Naive B cell (primary cell): Measurements from ENCODE around the gene LRRC8C. TPM values are rescaled to one million over a fixed set of nuclear protein-coding genes. Genes with fewer than 3 reads are reported as not detected.

ENCODE experiments used
- ATAC-seq, 2 donors: fragments of 150-1000 bp; cut with Tn5 transposase; 2 replicates each; pipeline ENCODE4 v1.10.0; 2021; ENCODE audit warnings: low read depth in 2 of 2, mild to moderate bottlenecking in 2 of 2, moderate library complexity in 2 of 2
- DNase-seq: peaks from one replicate; pipeline ENCODE4 v3.0.0; 2022
- H3K27ac Mint-ChIP-seq, 6 donors: one replicate each; pipeline ENCODE4 v1.8.0; 2020 to 2022; ENCODE audit warnings: mild to moderate bottlenecking in 6 of 6, mixed read lengths in 6 of 6, moderate library complexity in 5 of 6, inconsistent platforms in 2 of 6
- H3K27me3 Mint-ChIP-seq, 3 donors: one replicate each; pipeline ENCODE4 v1.8.0; 2021 to 2022; ENCODE audit warnings: mixed read lengths in 3 of 3, mild to moderate bottlenecking in 1 of 3
- H3K36me3 Mint-ChIP-seq, 2 donors: one replicate each; pipeline ENCODE4 v1.8.0; 2020 to 2022; ENCODE audit warnings: mixed read lengths in 2 of 2, inconsistent platforms in 1 of 2, mild to moderate bottlenecking in 1 of 2
- H3K4me1 Mint-ChIP-seq, 3 donors: one replicate each; pipeline ENCODE4 v1.8.0; 2020 to 2022; ENCODE audit warnings: mixed read lengths in 3 of 3, inconsistent platforms in 1 of 3, mild to moderate bottlenecking in 1 of 3, moderate library complexity in 1 of 3
- H3K4me3 Mint-ChIP-seq, 8 donors: one replicate each; pipeline ENCODE4 v1.8.0; 2020 to 2022; ENCODE audit warnings: mild to moderate bottlenecking in 8 of 8, mixed read lengths in 8 of 8, moderate library complexity in 8 of 8, inconsistent platforms in 2 of 8
- H3K9me3 Mint-ChIP-seq, 7 donors: one replicate each; pipeline ENCODE4 v1.8.0; 2020 to 2022; ENCODE audit warnings: mixed read lengths in 7 of 7, mild to moderate bottlenecking in 5 of 7, inconsistent platforms in 2 of 7, moderate library complexity in 1 of 7
- polyA plus RNA-seq, 6 donors: library from polyadenylated mRNA; unstranded; fragments of 300-500 nt; fragmentation: Illumina TruSeq; gene quantifications; one replicate each; pipeline ENCODE4 v1.2.3, GENCODE V29; 2021; ENCODE audit warnings: low read depth in 6 of 6

Gene LRRC8C
- polyA plus RNA-seq, 6 donors from 2014 or later: 1.3 to 4.8 (median 2.6) TPM

- ATAC-seq: no peak
Observed at GRCh38 chr1:89754518-89754917, 121.6 kb downstream of the LRRC8C start.

GRCh38 chr1:89755591-89755990 lies 122.7 kb downstream of the LRRC8C start:
- H3K27me3 Mint-ChIP-seq: no peaks in the 10 kb centered on the region
- H3K9me3 Mint-ChIP-seq: no peaks in the 10 kb centered on the region
- H3K4me3 Mint-ChIP-seq: no peak overlapping the region
- H3K4me1 Mint-ChIP-seq: peaks cover 16 to 21% (median 18%) of the 10 kb centered on the region in 3 donors
- no peak for DNase-seq
- peak overlapping the region in 1 of 6 donors; percentile 7 for H3K27ac Mint-ChIP-seq
- ATAC-seq: no peak
- H3K36me3 Mint-ChIP-seq: no peaks in the 10 kb centered on the region

More at GRCh38 chr1:89754518-89754917, 121.6 kb downstream of the LRRC8C start:
- Mint-ChIP-seq H3K27me3 (no peaks in the 10 kb centered on the region), H3K9me3 (no peaks in the 10 kb centered on the region), H3K4me3 (no peak overlapping the region), H3K36me3 (no peaks in the 10 kb centered on the region), H3K4me1 (peaks cover 16 to 21% (median 18%) of the 10 kb centered on the region in 3 donors), H3K27ac (no peak overlapping the region)
- no peak for DNase-seq

DNA sequence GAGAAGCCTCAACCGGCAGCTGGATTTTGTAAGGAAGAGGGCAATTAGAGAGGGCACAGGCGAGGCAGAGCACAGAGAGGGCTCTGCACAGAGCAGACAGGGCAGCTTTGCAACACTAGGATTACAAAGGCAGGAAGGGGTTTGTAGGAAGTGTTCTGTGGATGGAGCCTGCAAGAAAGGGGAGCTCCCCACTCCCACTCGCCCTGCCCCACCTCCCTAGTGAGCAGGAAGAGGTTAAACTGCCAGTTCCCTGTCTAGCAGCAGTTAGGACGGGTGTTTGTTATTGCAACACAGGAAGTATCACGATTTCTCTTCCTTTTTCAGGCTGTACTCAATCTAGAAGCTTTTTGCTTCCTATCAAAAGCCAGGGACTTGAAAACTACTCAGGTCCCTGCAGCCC lies 124.6 kb downstream of the LRRC8C start:
- Mint-ChIP-seq H3K4me1 (peaks cover 20 to 28% (median 26%) of the 10 kb centered on the region in 3 donors), H3K4me3 (peak overlapping the region; percentile 67 to 89 (median 81)), H3K36me3 (no peaks in the 10 kb centered on the region), H3K27ac (peak overlapping the region in 4 of 6 donors; percentile 2 to 89 (median 46)), H3K27me3 (peaks cover 0 to 3% (median 0%) of the 10 kb centered on the region in 3 donors), H3K9me3 (no peaks in the 10 kb centered on the region)
- DNase-seq: no peak
- ATAC-seq: peak; percentile 77 to 81

DNA sequence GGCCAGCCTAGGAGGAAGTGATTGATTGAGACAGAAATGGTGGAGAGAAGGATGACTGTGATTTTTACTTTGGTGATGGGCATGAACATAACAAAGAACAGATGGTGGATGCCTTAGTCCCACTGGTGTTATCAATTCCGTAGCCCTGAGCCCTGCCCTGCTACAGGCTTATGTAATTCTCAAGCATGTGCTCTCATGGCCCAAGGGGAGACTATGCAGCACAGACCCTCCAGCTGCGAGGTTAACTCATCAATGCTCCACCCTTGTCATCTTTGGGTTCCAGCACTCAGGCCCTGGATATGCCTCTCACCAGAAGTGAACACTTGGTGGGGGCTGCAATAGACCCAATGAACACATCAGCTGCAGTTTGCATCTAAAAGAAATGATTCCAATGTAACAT lies 125.2 kb downstream of the LRRC8C start:
- Mint-ChIP-seq H3K4me3 (peak overlapping the region; percentile 67 to 89 (median 81)), H3K9me3 (no peaks in the 10 kb centered on the region), H3K36me3 (no peaks in the 10 kb centered on the region), H3K27me3 (peaks cover 0 to 3% (median 0%) of the 10 kb centered on the region in 3 donors), H3K4me1 (peaks cover 25 to 34% (median 32%) of the 10 kb centered on the region in 3 donors), H3K27ac (peak overlapping the region in 3 of 6 donors; percentile 41 to 89 (median 57))
- no peak for DNase-seq
- ATAC-seq: no peak

- Mint-ChIP-seq H3K27ac (no peak overlapping the region), H3K27me3 (peaks cover 3 to 4% (median 3%) of the 10 kb centered on the region in 3 donors), H3K4me1 (peaks cover 31 to 40% (median 39%) of the 10 kb centered on the region in 3 donors), H3K9me3 (no peaks in the 10 kb centered on the region), H3K4me3 (no peak overlapping the region), H3K36me3 (no peaks in the 10 kb centered on the region)
- ATAC-seq (no peak), DNase-seq (no peak)
Observed at GRCh38 chr1:89759036-89759435, 126.1 kb downstream of the LRRC8C start.

- DNase-seq: no peak
- peaks cover 3 to 12% (median 6%) of the 10 kb centered on the region in 3 donors for H3K27me3 Mint-ChIP-seq
- ATAC-seq: no peak
- H3K9me3 Mint-ChIP-seq: no peaks in the 10 kb centered on the region
- H3K27ac Mint-ChIP-seq: no peak overlapping the region
- no peaks in the 10 kb centered on the region for H3K36me3 Mint-ChIP-seq
- H3K4me3 Mint-ChIP-seq: peak overlapping the region in 1 of 8 donors; percentile 17
- peaks cover 31 to 40% (median 39%) of the 10 kb centered on the region in 3 donors for H3K4me1 Mint-ChIP-seq
Observed at GRCh38 chr1:89760496-89760895, 127.6 kb downstream of the LRRC8C start.

DNA sequence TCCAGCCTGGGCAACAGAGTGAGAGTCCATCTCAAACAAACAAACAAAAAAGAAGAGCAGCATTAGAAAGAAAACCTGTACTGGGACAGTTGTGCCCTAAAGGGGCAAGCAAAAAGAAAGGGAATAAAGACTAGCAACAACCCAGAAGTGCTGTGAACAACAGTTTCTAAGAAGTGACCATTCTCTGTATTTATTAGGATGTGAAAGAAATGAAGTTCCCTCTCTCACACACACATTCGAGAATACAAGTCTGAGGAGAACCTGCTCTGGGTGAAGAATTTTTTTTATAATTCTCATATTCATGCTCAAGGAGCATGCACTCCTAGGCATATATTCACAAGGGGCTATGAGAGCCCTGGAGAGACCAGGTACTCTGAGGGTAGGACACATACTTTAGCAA lies 128.4 kb downstream of the LRRC8C start:
- Mint-ChIP-seq H3K27me3 (peaks cover 3 to 12% (median 6%) of the 10 kb centered on the region in 3 donors), H3K4me1 (peaks cover 31 to 40% (median 39%) of the 10 kb centered on the region in 3 donors), H3K4me3 (peak overlapping the region in 3 of 8 donors; percentile 78 to 85 (median 82)), H3K27ac (no peak overlapping the region), H3K36me3 (no peaks in the 10 kb centered on the region), H3K9me3 (no peaks in the 10 kb centered on the region)
- ATAC-seq (no peak), DNase-seq (no peak)

DNA sequence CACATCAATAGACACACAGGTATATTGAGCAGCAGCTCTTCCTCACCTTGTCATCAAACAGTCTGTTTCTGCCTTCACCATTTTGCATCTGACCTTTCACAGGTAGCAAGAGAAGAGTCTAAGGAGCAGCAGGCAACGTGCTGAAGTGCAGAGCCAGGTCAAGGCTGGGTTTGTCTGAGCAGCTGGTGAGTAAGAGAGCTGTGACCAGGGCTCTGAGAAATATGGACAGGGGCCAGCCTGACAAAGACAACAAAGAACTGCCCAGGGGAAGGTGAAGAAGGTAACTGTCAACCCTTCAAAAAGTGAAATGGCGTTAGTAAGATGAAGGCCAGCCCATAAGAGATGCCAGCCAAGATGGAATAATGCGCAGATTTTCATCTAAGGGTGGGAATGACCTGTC lies 129.0 kb downstream of the LRRC8C start:
- no peaks in the 10 kb centered on the region for H3K36me3 Mint-ChIP-seq
- H3K27ac Mint-ChIP-seq: peak overlapping the region in 2 of 6 donors; percentile 4 to 85
- H3K27me3 Mint-ChIP-seq: peaks cover 3 to 12% (median 6%) of the 10 kb centered on the region in 3 donors
- no peaks in the 10 kb centered on the region for H3K9me3 Mint-ChIP-seq
- peak overlapping the region in 7 of 8 donors; percentile 51 to 96 (median 85) for H3K4me3 Mint-ChIP-seq
- ATAC-seq (no peak), DNase-seq (no peak)
- peaks cover 30 to 37% (median 36%) of the 10 kb centered on the region in 3 donors for H3K4me1 Mint-ChIP-seq

DNA sequence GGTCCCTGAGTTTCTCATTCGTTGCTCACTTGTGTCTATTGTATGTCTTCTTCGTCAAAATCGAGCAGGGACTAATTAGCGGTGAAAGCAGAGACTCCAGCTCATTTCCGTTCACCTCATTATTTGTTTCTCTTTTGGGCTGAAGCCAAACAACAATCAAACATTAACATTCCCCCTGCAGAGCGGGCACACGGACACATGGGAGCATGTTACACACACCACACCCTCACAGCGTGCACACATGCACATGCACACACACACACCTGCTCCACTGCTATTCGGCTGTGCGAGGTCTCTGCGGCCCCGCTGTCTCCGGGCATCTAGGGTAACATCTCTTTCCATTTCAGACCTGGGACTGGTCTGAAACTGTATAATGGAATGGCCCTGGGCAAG lies 129.5 kb downstream of the LRRC8C start:
- no peaks in the 10 kb centered on the region for H3K9me3 Mint-ChIP-seq
- DNase-seq (no peak), ATAC-seq (peak; percentile 4 to 7)
- no peaks in the 10 kb centered on the region for H3K36me3 Mint-ChIP-seq
- H3K4me3 Mint-ChIP-seq: peak overlapping the region; percentile 78 to 96 (median 92)
- peak overlapping the region in 3 of 6 donors; percentile 70 to 91 (median 85) for H3K27ac Mint-ChIP-seq
- peaks cover 3 to 12% (median 6%) of the 10 kb centered on the region in 3 donors for H3K27me3 Mint-ChIP-seq
- peaks cover 26 to 32% (median 32%) of the 10 kb centered on the region in 3 donors for H3K4me1 Mint-ChIP-seq

DNA sequence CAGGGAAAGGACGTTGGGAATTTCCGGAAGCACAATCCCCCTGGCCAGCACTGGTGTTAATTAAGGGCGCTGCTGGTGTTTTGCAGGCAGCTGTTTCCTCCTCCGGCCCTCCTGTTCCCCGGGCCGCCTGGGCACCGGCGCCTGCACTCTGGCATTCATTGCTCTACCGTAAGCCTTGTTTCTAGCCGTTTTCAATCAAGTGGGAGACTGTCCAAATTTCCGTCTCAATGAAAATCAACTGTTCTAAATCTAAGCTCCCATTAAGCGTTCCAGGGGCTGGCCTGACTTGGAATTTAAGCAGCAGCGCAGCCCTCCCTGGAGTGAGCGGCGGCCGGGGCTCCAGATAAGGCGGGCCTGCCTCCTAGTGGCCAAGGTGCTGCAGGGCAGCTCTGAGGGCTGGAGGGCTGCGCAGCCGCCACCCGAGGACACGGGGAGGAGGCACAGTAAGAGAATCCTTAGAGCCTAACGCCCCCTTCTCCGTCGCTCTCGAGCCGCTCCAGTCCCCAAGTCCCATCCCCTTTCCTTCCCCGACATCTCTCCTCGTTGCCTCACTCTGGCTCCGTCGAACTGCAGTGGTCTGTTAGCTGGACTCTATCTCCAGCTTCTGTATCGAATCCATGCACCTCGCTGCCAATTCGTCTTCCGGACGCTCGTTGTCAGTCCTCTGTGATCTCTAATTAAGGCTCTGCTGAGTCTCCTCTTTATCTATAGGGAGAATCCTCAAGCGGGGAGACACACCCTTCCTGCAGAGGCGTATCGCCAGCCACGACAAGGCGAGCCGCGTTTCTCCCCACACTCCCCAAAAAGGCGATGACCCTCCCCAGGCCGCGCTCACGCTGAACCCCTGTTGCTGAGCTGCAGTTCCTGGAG lies 130.1 kb downstream of the LRRC8C start:
- Mint-ChIP-seq H3K9me3 (no peaks in the 10 kb centered on the region), H3K27me3 (peaks cover 3 to 12% (median 6%) of the 10 kb centered on the region in 3 donors), H3K4me3 (peak overlapping the region; percentile 78 to 96 (median 92)), H3K36me3 (no peaks in the 10 kb centered on the region), H3K4me1 (peaks cover 19 to 26% (median 25%) of the 10 kb centered on the region in 3 donors), H3K27ac (peak overlapping the region in 5 of 6 donors; percentile 2 to 91 (median 85))
- peak; percentile 76 for DNase-seq
- peak; percentile 99 for ATAC-seq

- Mint-ChIP-seq H3K4me3 (peak overlapping the region; percentile 78 to 96 (median 92)), H3K27ac (peak overlapping the region in 3 of 6 donors; percentile 81 to 88 (median 85)), H3K9me3 (no peaks in the 10 kb centered on the region), H3K27me3 (peaks cover 3 to 12% (median 6%) of the 10 kb centered on the region in 3 donors), H3K36me3 (no peaks in the 10 kb centered on the region), H3K4me1 (peaks cover 15 to 22% (median 21%) of the 10 kb centered on the region in 3 donors)
- no peak for DNase-seq
- ATAC-seq: no peak
Observed at GRCh38 chr1:89763649-89763986, 130.7 kb downstream of the LRRC8C start.

DNA sequence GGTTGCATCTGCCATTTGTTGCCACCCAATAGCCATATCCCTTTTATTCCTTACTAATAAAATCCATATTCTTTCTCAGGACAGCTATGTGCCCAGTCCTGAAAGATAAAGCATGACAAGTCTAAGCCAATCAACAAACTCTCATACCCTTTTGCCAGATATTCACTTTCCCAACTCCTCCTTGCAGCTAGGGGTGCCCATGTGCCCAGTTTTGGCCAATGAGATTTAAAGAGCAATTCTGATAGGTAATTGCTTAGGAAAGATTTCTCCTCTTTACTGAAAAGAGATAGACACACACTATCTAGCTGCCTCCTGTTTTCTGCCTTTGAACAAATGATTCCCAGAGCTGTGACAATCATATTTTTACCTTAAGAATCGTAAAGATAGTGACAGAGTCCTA lies 132.9 kb downstream of the LRRC8C start:
- no peak overlapping the region for H3K4me3 Mint-ChIP-seq

DNA sequence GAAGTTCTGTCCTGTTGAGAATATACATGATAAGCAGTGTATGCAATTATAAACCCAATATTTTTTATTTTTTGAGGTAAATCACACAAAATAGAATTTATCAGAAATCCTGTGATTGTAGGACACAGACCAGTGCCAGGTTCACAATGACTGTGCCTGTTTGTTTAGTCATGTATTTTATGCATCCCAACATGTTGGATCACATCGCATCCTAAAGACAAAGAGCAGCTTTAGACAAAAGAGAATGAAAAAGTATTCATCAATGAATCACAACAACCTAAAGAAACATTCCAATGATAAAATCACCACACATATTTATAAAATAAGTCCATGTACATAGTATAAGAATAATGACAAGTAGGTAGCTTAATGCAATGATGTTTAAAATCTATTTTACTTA lies 134.7 kb downstream of the LRRC8C start:
- H3K36me3 Mint-ChIP-seq: no peaks in the 10 kb centered on the region
- H3K4me1 Mint-ChIP-seq: peaks cover 10 to 13% (median 11%) of the 10 kb centered on the region in 3 donors
- DNase-seq (no peak), ATAC-seq (no peak)
- H3K27ac Mint-ChIP-seq: no peak overlapping the region
- no peaks in the 10 kb centered on the region for H3K9me3 Mint-ChIP-seq
- H3K27me3 Mint-ChIP-seq: peaks cover 4 to 15% (median 12%) of the 10 kb centered on the region in 3 donors
- no peak overlapping the region for H3K4me3 Mint-ChIP-seq

More for the DNA sequence above, 132.9 kb downstream of the LRRC8C start:
- no peaks in the 10 kb centered on the region for H3K36me3 Mint-ChIP-seq
- DNase-seq (no peak), ATAC-seq (no peak)
- H3K9me3 Mint-ChIP-seq: no peaks in the 10 kb centered on the region
- peaks cover 15 to 22% (median 18%) of the 10 kb centered on the region in 3 donors for H3K4me1 Mint-ChIP-seq
- peaks cover 7 to 15% (median 12%) of the 10 kb centered on the region in 3 donors for H3K27me3 Mint-ChIP-seq
- no peak overlapping the region for H3K27ac Mint-ChIP-seq
